ENCODE data around the gene LILRA5.

GRCh38 chr19:54337858-54338230 is 24.9 kb upstream of the LILRA5 start:
- TF ChIP-seq POLR2A (IDR thresholded peaks at IDR 0.05; ENCODE audit: low read depth, low read length) (no peak), CTCF (conservative IDR thresholded peaks at IDR 0.05; ENCODE audit: low read depth, low read length) (no peak), MAFK (IDR thresholded peaks at IDR 0.05; ENCODE audit: low read depth, low read length) (no peak), RAD21 (IDR thresholded peaks at IDR 0.05; ENCODE audit: low read length) (no peak), CEBPB (IDR thresholded peaks at IDR 0.05; ENCODE audit: low read depth, low read length) (no peak), USF2 (IDR thresholded peaks at IDR 0.05; ENCODE audit: low read depth, low read length) (no peak), CHD1 (IDR thresholded peaks at IDR 0.05; ENCODE audit: low read depth, low read length) (no peak), BHLHE40 (IDR thresholded peaks at IDR 0.05; ENCODE audit: low read depth, low read length) (no peak), MXI1 (IDR thresholded peaks at IDR 0.05; ENCODE audit: borderline replicate concordance, low read depth, low read length) (no peak), MAZ (IDR thresholded peaks at IDR 0.05; ENCODE audit: borderline replicate concordance, low read depth, low read length) (no peak), RFX5 (IDR thresholded peaks at IDR 0.05; ENCODE audit: low read depth, low read length) (no peak), RCOR1 (IDR thresholded peaks at IDR 0.05; ENCODE audit: insufficient replicate concordance, low read length) (no peak), SMC3 (IDR thresholded peaks at IDR 0.05; ENCODE audit: low read depth, low read length) (no peak), FOS (IDR thresholded peaks at IDR 0.05; ENCODE audit: low read depth, low read length) (no peak)

All from IMR-90 (cell line).